Fibroblast of the aortic adventitia (primary cell): Measurements from ENCODE around the gene RARS2. TPM values are rescaled to one million over a fixed set of nuclear protein-coding genes. Genes with fewer than 3 reads are reported as not detected.

Experiments
- DNase-seq: peaks from one replicate; pipeline ENCODE4 v3.0.0-alpha.2; 2010; ENCODE audit warnings: low read depth
- H3K4me3 ChIP-seq: 2 replicates; pipeline ENCODE4 v1.5.1; 2011; ENCODE audit warnings: low read depth, mild to moderate bottlenecking, control low read depth, low read length, moderate library complexity
- CTCF ChIP-seq: IDR thresholded peaks from 2 replicates; pipeline ENCODE4 v1.5.1; 2011; ENCODE audit warnings: mild to moderate bottlenecking, low read length, control low read depth, inconsistent platforms; ENCODE audit not compliant: insufficient read depth
- total RNA-seq: library from RNA; depleted of rRNA; stranded (reverse); fragments of >200 nt; gene quantifications from 2 replicates; pipeline ENCODE4 v1.2.3, GENCODE V29; 2012; ENCODE audit warnings: low replicate concordance

Gene RARS2
- total RNA-seq, 1 donor = 55.0 TPM

GRCh38 chr6:87575423-87575822 lies 14.4 kb downstream of the RARS2 start:
- DNase-seq = no peak
- TF ChIP-seq CTCF = no peak
- H3K4me3 ChIP-seq = no peak overlapping the region

GRCh38 chr6:87574237-87574804 lies 15.5 kb downstream of the RARS2 start:
- no peak for DNase-seq
- H3K4me3 ChIP-seq = no peak overlapping the region
- no peak for TF ChIP-seq CTCF

GRCh38 chr6:87573307-87574024 lies 16.3 kb downstream of the RARS2 start:
- DNase-seq = no peak
- no peak for TF ChIP-seq CTCF
- H3K4me3 ChIP-seq = no peak overlapping the region

- no peak overlapping the region for H3K4me3 ChIP-seq
- TF ChIP-seq CTCF = no peak
- DNase-seq = no peak
Observed at GRCh38 chr6:87572883-87573282, 16.9 kb downstream of the RARS2 start.

GRCh38 chr6:87572021-87572420 lies 17.8 kb downstream of the RARS2 start:
- no peak for DNase-seq

GRCh38 chr6:87561017-87561416 lies 28.8 kb downstream of the RARS2 start:
- no peak overlapping the region for H3K4me3 ChIP-seq
- DNase-seq = no peak
- TF ChIP-seq CTCF = no peak

More at GRCh38 chr6:87572021-87572420, 17.8 kb downstream of the RARS2 start:
- TF ChIP-seq CTCF = no peak
- H3K4me3 ChIP-seq = no peak overlapping the region
